ENCODE measurements around the gene ZNF560. TPM values are rescaled to one million over a fixed set of nuclear protein-coding genes. Genes with fewer than 3 reads are reported as not detected.

Gene ZNF560
- total and polyA plus RNA-seq, 10 of the 15 experiments (the other 5 are each of a cell fraction or from before 2014, with no cell fraction given), result 0.03 to 0.16 (median 0.10) TPM; not detected in 4

- Histone ChIP-seq H3K4me1 (ENCODE audit: control insufficient read depth, insufficient read depth, low read length) (no peaks in the 10 kb centered on the region), H4K20me1 (ENCODE audit: control insufficient read depth, insufficient read depth) (no peaks in the 10 kb centered on the region), H3K36me3 (ENCODE audit: control insufficient read depth in 2 of 2, insufficient read depth in 2 of 2, low read length in 1 of 2) (no peaks in the 10 kb centered on the region), H3K9ac (ENCODE audit: control insufficient read depth, insufficient read depth, low read length) (no peak overlapping the region), H3K79me2 (ENCODE audit: control insufficient read depth, insufficient read depth, low read length) (no peaks in the 10 kb centered on the region), H3K27ac (ENCODE audit: control insufficient read depth, insufficient read depth) (no peak overlapping the region), H3K4me3 (no peak overlapping the region), H3K27me3 (replicated peaks in 1 of 2; ENCODE audit: control insufficient read depth in 2 of 2, insufficient read depth in 2 of 2, low read length in 1 of 2) (no peaks in the 10 kb centered on the region), H3K9me3 (replicated peaks; ENCODE audit: control insufficient read depth, insufficient read depth, low read length) (no peaks in the 10 kb centered on the region; the same call in 2 of the 3 replicates), H3K4me2 (ENCODE audit: control insufficient read depth, insufficient read depth) (no peak overlapping the region), H2AFZ (ENCODE audit: control insufficient read depth, low read depth, low read length) (no peak overlapping the region)
- intact Hi-C loops (cut with micrococcal nuclease; ENCODE audit: unreplicated experiment), result no loop called here
- ChIA-PET POLR2A (no interaction called here), SMC1A (ENCODE audit: uncharacterized antibody, unreplicated experiment) (no interaction called here), CTCF (no interaction called here), RAD21 (ENCODE audit: unreplicated experiment) (no interaction called here)
- in situ Hi-C loops (cut with MboI), result no loop called here
- no peak for TF ChIP-seq SRF (IDR thresholded peaks at IDR 0.05; ENCODE audit: low read depth in 2 of 2, low read length in 2 of 2)
- TF ChIP-seq IRF5 (IDR thresholded peaks at IDR 0.05; ENCODE audit: borderline replicate concordance), result no peak
- no peak for TF ChIP-seq HSF1 (IDR thresholded peaks at IDR 0.05; ENCODE audit: low read depth, low read length)
- no peak for TF ChIP-seq SIX5 (IDR thresholded peaks at IDR 0.05; ENCODE audit: low read depth, low read length, severe bottlenecking)
- no peak for TF ChIP-seq IKZF2 (IDR thresholded peaks at IDR 0.05)
- TF ChIP-seq ATF7 (IDR thresholded peaks at IDR 0.05; ENCODE audit: low read depth), result no peak
- no peak for TF ChIP-seq SMARCA5 (IDR thresholded peaks at IDR 0.05)
- no peak for TF ChIP-seq ASH2L (IDR thresholded peaks at IDR 0.05; ENCODE audit: borderline replicate concordance, low read depth)
- no peak for TF ChIP-seq BHLHE40 (IDR thresholded peaks at IDR 0.05; ENCODE audit: borderline replicate concordance in 1 of 2, low read depth in 2 of 2, low read length in 1 of 2)
- TF ChIP-seq NFYB (IDR thresholded peaks at IDR 0.05; ENCODE audit: insufficient read depth, low read depth, low read length), result no peak
- TF ChIP-seq RELB (IDR thresholded peaks at IDR 0.05; ENCODE audit: low read depth), result no peak
- no TSS peak for BruUV-seq (replicated peaks)
- ATAC-seq, result no peak
- WGBS (ENCODE audit: insufficient coverage, insufficient replicate concordance, low lambda C conversion rate, missing lambda C conversion rate), result 30% methylated on average over 13 of the region's 13 CpGs
- no peak for FAIRE-seq
- DNase-seq (ENCODE audit: low read depth, low spot score), result no peak
Measured at GRCh38 chr19:9456018-9456689, 42.3 kb downstream of the ZNF560 start.

Measured in GM12878 (cell line).